Gastroesophageal sphincter (tissue), 4 donors: Measurements from ENCODE around the gene TMEM108. TPM values are rescaled to one million over a fixed set of nuclear protein-coding genes. Genes with fewer than 3 reads are reported as not detected.

ENCODE experiments used
- ATAC-seq: fragments of 150-250 bp; one replicate; pipeline ENCODE4 v1.9.1; 2016; ENCODE audit warnings: mild to moderate bottlenecking, moderate library complexity
- H3K27ac ChIP-seq, 4 donors: fragments of 200-600 bp; sonication (generic) in 3 of 4; 1 replicate in 3 of 4; 2 replicates in 1 of 4; pipeline ENCODE4 v1.5.1; 2016 to 2019
- H3K27me3 ChIP-seq: fragments of 200-600 bp; sonication (generic); one replicate; pipeline ENCODE4 v1.5.1; 2019
- H3K36me3 ChIP-seq, 2 donors: fragments of 200-600 bp; sonication (generic); one replicate each; pipeline ENCODE4 v1.5.1; 2019; ENCODE audit warnings: control low read depth in 1 of 2
- H3K4me1 ChIP-seq, 3 donors: fragments of 200-600 bp; sonication (generic); 1 replicate in 2 of 3; 2 replicates in 1 of 3; pipeline ENCODE4 v1.5.1; 2016 to 2019; ENCODE audit warnings: control low read depth in 2 of 3
- H3K4me3 ChIP-seq, 2 donors: fragments of 200-600 bp; sonication (generic); one replicate each; pipeline ENCODE4 v1.5.1; 2019; ENCODE audit warnings: mild to moderate bottlenecking in 1 of 2, moderate library complexity in 1 of 2
- H3K9me3 ChIP-seq, 3 donors: fragments of 200-600 bp; sonication (generic); one replicate each; pipeline ENCODE4 v1.5.1; 2017 to 2019; ENCODE audit warnings: control low read depth in 2 of 3
- CTCF ChIP-seq, 4 experiments: fragments of 200-600 bp in 2 of 4; fragments of 450-650 bp in 2 of 4; sonication (generic) in 1 of 4; IDR thresholded peaks; one replicate each; pipeline ENCODE4 v1.5.1; 2017 to 2019; ENCODE audit warnings: antibody characterized with exemption in 4 of 4, mild to moderate bottlenecking in 2 of 4, moderate library complexity in 2 of 4
- EP300 ChIP-seq: sonication (generic); formaldehyde crosslinking; IDR thresholded peaks from one replicate; pipeline ENCODE4 v1.6.1; 2017; ENCODE audit warnings: antibody characterized with exemption, mild to moderate bottlenecking
- POLR2A ChIP-seq, 2 donors: fragments of 450-650 bp; IDR thresholded peaks; one replicate each; pipeline ENCODE4 v1.6.1; 2017; ENCODE audit warnings: antibody characterized with exemption in 2 of 2, mild to moderate bottlenecking in 2 of 2, moderate library complexity in 1 of 2
- POLR2AphosphoS5 ChIP-seq: sonication (generic); formaldehyde crosslinking; IDR thresholded peaks from one replicate; pipeline ENCODE4 v1.6.1; 2017; ENCODE audit warnings: antibody characterized with exemption
- WGBS, 2 donors: methylation state at CpG; one replicate each; pipeline ENCODE4 v1.1.5; 2018; ENCODE audit warnings: low coverage in 1 of 2; 5-methylcytosine and 5-hydroxymethylcytosine counted together
- total RNA-seq, 4 donors: library from RNA; depleted of rRNA; stranded (reverse); fragments of >200 nt; gene quantifications; one replicate each; pipeline ENCODE4 v1.1.0, GENCODE V29; 2016

TMEM108 gene
- total RNA-seq, 4 donors from 2014 or later: 2.7 to 7.3 (median 4.1) TPM

GRCh38 chr3:133259767-133260166 lies 221.6 kb downstream of the TMEM108 start:
- H3K36me3 ChIP-seq: no peaks in the 10 kb centered on the region
- no peak for ATAC-seq
- WGBS, 2 donors: 72 to 100% methylated on average over 4 of the region's 4 CpGs

GRCh38 chr3:133262333-133262732 lies 224.1 kb downstream of the TMEM108 start:
- no peak overlapping the region for H3K4me3 ChIP-seq
- H3K27ac ChIP-seq: no peak overlapping the region
- H3K4me1 ChIP-seq: peaks cover 0 to under 1% (median 0%) of the 10 kb centered on the region in 3 donors
- WGBS, 2 donors: 79 to 100% methylated on average over 1 to 2 of the region's 2 CpGs
- no peak for ATAC-seq
- no peaks in the 10 kb centered on the region for H3K27me3 ChIP-seq
- H3K9me3 ChIP-seq: no peaks in the 10 kb centered on the region
- TF ChIP-seq POLR2AphosphoS5 (no peak), EP300 (no peak), POLR2A (IDR thresholded peaks at IDR 0.05) (no peak), CTCF (IDR thresholded peaks at IDR 0.05) (no peak)
- no peaks in the 10 kb centered on the region for H3K36me3 ChIP-seq

More at GRCh38 chr3:133259767-133260166, 221.6 kb downstream of the TMEM108 start:
- Histone ChIP-seq H3K4me3 (no peak overlapping the region), H3K27ac (no peak overlapping the region), H3K9me3 (no peaks in the 10 kb centered on the region), H3K27me3 (no peaks in the 10 kb centered on the region), H3K4me1 (peaks cover 0 to 4% (median 3%) of the 10 kb centered on the region in 3 donors)
- no peak for TF ChIP-seq EP300
- TF ChIP-seq POLR2AphosphoS5: no peak
- no peak for TF ChIP-seq POLR2A (IDR thresholded peaks at IDR 0.05)
- TF ChIP-seq CTCF (IDR thresholded peaks at IDR 0.05): no peak

GRCh38 chr3:133264920-133265319 lies 226.7 kb downstream of the TMEM108 start:
- ATAC-seq: no peak
- WGBS, 2 donors: 83 to 89% methylated on average over 2 to 3 of the region's 3 CpGs
- H3K9me3 ChIP-seq: no peaks in the 10 kb centered on the region

GRCh38 chr3:133268726-133269134 lies 230.5 kb downstream of the TMEM108 start:
- Histone ChIP-seq H3K27ac (no peak overlapping the region), H3K4me3 (no peak overlapping the region), H3K9me3 (no peaks in the 10 kb centered on the region), H3K36me3 (no peaks in the 10 kb centered on the region), H3K4me1 (peaks cover 0 to 14% (median 6%) of the 10 kb centered on the region in 3 donors), H3K27me3 (no peaks in the 10 kb centered on the region)
- TF ChIP-seq CTCF (IDR thresholded peaks at IDR 0.05) (no peak), POLR2AphosphoS5 (no peak), EP300 (no peak), POLR2A (IDR thresholded peaks at IDR 0.05) (no peak)
- ATAC-seq: no peak
- WGBS, 2 donors: 33 to 57% methylated on average over 1 of the region's 1 CpG

More at GRCh38 chr3:133264920-133265319, 226.7 kb downstream of the TMEM108 start:
- Histone ChIP-seq H3K4me1 (peaks cover 0 to 14% (median 6%) of the 10 kb centered on the region in 3 donors), H3K36me3 (no peaks in the 10 kb centered on the region), H3K27ac (peak overlapping the region in 1 of 4 donors; percentile 9), H3K27me3 (no peaks in the 10 kb centered on the region), H3K4me3 (no peak overlapping the region)
- TF ChIP-seq EP300 (no peak), POLR2A (IDR thresholded peaks at IDR 0.05) (no peak), POLR2AphosphoS5 (no peak), CTCF (IDR thresholded peaks at IDR 0.05) (no peak)

GRCh38 chr3:133269393-133269792 lies 231.2 kb downstream of the TMEM108 start:
- H3K4me1 ChIP-seq: peaks cover 0 to 14% (median 6%) of the 10 kb centered on the region in 3 donors
- no peak for TF ChIP-seq POLR2A (IDR thresholded peaks at IDR 0.05)
- no peak for TF ChIP-seq CTCF (IDR thresholded peaks at IDR 0.05)
- no peak for TF ChIP-seq POLR2AphosphoS5
- no peak for TF ChIP-seq EP300
- no peak for ATAC-seq
- no peak overlapping the region for H3K27ac ChIP-seq
- H3K27me3 ChIP-seq: no peaks in the 10 kb centered on the region
- no peaks in the 10 kb centered on the region for H3K36me3 ChIP-seq
- 33 to 80% methylated on average over 1 of the region's 1 CpG for WGBS, 2 donors
- no peak overlapping the region for H3K4me3 ChIP-seq
- H3K9me3 ChIP-seq: no peaks in the 10 kb centered on the region
